GM18505 (cell line): ENCODE results near the gene TPP1.

Experiments used
- ATAC-seq: cut with Tn5 transposase; IDR thresholded peaks from one replicate; pipeline ENCODE4 v1.9.1; 2021; ENCODE audit not compliant: unreplicated experiment
- POLR2A ChIP-seq: IDR thresholded peaks from 4 replicates; pipeline ENCODE4 v1.6.1; 2011; ENCODE audit warnings: borderline replicate concordance; ENCODE audit not compliant: insufficient read depth, insufficient read length; ENCODE audit errors: extremely low read depth

Gene TPP1

GRCh38 chr11:6640985-6641701, 21.9 kb upstream of the TPP1 start:
- no peak for ATAC-seq

GRCh38 chr11:6640036-6640984, 21.1 kb upstream of the TPP1 start:
- ATAC-seq, result no peak
- TF ChIP-seq POLR2A, result no peak

More at GRCh38 chr11:6640985-6641701, 21.9 kb upstream of the TPP1 start:
- TF ChIP-seq POLR2A, result no peak

GRCh38 chr11:6638429-6638828, 19.2 kb upstream of the TPP1 start:
- ATAC-seq, result no peak
- TF ChIP-seq POLR2A, result no peak

GRCh38 chr11:6637871-6638270, 18.6 kb upstream of the TPP1 start:
- no peak for ATAC-seq
- TF ChIP-seq POLR2A, result no peak

- no peak for TF ChIP-seq POLR2A
- ATAC-seq, result no peak
These were observed 17.3 kb upstream of the TPP1 start for GRCh38 chr11:6636480-6636879.

- no peak for ATAC-seq
- TF ChIP-seq POLR2A, result no peak
These were observed 16.1 kb upstream of the TPP1 start for GRCh38 chr11:6635082-6635932.

- no peak for TF ChIP-seq POLR2A
- ATAC-seq, result no peak
These were observed 15.3 kb upstream of the TPP1 start for GRCh38 chr11:6634534-6634933.

- ATAC-seq, result no peak
- no peak for TF ChIP-seq POLR2A
These were observed 14.5 kb upstream of the TPP1 start for GRCh38 chr11:6633422-6634408.

GRCh38 chr11:6632116-6633073, 13.2 kb upstream of the TPP1 start:
- no peak for ATAC-seq
- TF ChIP-seq POLR2A, result no peak

GRCh38 chr11:6631361-6631890, 12.2 kb upstream of the TPP1 start:
- ATAC-seq, result no peak
- no peak for TF ChIP-seq POLR2A
